Inflammatory macrophage treated with lipopolysaccharide for 1 hour (primary cell): ENCODE measurements around the gene CXCL17.
A peak's percentile ranks its signal among the peaks of the same experiment; 100 is the strongest.
"Not testable (repeated sequence)": the region's sequence is repeated elsewhere in the genome, so short reads cannot be mapped to it uniquely, and the experiment has no call there.

ENCODE experiments used
- DNase-seq, 2 donors: peaks; one replicate each; pipeline ENCODE4 v3.0.0-alpha.2; 2020 to 2022

The CXCL17 gene, protein sequence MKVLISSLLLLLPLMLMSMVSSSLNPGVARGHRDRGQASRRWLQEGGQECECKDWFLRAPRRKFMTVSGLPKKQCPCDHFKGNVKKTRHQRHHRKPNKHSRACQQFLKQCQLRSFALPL

DNA sequence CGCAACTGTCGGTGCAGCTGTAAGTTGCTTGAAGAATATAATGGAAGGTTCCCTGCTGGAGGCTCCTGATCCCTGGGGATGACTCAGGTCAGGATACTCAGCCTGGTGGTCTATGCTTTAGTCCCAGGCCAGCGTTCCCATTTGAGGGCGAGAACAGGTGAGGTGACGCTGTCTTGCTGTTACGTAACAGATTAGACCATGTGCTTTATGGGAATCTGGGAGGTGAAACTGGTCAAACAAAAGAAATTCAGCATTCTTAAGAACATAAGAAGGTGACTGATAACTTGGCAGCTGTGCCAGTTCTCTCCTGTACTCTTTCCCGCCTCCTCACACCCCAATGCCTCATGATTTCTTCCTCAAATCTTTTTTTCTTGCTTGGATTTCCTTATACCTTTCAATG is at the start of gene CXCL17:
Gene CXCL17 (minus strand): TSS at position 114 of the 400 bp plus-strand sequence. CDS start 114 bp downstream, outside the sequence.
- no peak for DNase-seq

DNA sequence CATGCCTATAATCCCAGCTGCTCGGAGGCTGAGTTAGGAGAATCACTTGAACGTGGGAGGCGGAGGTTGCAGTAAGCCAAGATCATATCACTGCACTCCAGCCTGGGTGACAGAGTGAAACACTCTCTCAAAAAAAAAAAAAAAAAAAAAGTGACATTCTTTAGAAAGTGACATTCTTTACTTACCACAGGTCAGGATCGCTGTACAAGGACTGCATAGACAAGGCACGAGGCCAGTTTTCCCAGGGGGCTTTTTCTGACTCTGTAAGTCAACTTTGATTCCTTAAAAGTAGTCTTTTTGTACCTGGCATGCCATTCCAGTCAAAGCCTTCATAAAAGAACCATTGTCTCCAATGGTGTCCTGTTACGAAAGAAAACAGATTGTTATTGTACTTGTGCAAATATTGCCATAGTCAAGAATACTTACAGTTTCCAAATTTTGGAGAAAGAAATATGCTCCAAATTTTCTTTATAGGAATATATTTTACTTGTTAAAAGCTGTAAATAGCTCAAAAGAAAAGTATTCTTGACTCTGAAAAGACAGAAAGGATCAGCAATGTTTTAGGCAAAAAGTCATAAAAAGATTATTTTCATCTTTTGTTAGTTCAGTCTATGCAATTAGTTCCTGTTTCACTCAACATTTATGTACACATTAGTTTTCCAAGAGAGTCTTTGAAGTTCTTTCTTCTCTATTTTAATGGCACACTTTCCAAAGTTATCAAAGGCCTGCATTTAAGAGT is 46.2 kb upstream of the CXCL17 start:
- no peak for DNase-seq

DNA sequence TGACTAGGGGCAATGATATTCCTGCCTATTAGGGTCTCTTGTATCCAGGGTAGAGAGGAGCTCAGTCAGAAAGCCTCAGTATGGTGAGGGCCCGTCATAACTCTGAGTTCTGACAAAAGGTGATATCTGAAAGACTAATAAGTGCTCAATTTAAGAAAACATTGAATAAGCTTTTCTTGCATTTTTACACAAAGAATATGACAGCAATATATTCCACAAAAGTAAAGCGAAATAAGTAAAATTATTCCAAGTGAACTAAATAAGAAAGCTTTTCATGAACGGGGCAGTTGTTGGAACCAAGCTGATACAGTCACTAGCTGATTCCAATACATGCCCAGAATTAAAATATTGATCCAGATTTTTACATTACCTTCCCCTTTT is 45.0 kb upstream of the CXCL17 start:
- DNase-seq, result no peak

DNA sequence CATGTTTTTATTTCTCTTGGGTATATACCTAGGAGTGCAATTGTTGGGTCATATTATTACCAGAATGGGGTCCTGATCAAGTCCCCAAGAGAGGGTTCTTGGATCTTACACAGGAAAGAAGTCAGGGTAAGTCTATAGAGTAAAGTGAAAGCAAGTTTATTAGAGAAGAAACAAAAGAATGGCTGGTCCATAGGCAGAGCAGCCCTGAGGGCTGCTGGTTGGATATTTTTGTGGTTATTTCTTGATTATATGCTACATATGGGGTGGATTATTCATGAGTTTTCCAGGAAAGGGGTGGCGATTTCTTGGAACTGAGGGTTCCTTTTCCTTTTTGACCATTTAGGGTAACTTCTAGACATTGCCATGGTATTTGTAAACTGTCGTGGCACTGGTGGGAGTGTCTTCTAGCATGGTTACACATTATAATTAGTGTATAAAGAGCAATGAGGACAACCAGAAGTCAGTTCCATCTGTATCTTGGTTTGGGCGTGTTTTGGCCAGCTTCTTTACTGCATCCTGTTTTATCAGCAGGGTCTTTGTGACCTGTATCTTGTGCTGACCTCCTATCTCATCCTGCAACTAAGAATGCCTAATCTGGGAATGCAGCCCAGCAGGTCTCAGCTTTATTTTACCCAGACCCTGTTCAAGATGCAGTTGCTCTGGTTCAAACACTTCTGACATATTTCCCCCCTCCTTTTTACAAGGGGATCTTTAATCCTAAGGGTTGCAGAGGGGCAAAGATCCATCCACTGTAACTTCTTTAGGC is 44.5 kb upstream of the CXCL17 start:
- DNase-seq, result peak in 1 of 2 donors; percentile 60

DNA sequence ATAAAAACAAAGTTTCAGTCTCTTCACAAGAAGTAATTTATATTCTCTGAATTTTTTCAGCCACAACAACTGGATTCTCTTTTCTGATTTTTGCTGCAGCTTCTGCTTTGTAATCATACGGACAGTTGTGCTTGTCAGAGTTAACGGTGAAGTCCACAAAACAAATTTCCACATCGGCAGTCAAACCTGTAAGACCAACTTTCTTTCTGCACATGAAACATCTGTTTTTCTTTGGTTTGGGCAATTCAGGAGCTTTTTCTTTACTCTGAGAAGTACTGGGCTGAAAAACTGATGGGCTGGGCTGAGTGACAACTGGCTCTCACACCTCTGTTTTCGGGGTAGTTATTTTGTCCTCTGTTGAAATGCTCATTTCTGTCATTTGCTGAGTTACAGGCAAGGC is 42.3 kb upstream of the CXCL17 start:
- DNase-seq, result not testable (repeated sequence)

DNA sequence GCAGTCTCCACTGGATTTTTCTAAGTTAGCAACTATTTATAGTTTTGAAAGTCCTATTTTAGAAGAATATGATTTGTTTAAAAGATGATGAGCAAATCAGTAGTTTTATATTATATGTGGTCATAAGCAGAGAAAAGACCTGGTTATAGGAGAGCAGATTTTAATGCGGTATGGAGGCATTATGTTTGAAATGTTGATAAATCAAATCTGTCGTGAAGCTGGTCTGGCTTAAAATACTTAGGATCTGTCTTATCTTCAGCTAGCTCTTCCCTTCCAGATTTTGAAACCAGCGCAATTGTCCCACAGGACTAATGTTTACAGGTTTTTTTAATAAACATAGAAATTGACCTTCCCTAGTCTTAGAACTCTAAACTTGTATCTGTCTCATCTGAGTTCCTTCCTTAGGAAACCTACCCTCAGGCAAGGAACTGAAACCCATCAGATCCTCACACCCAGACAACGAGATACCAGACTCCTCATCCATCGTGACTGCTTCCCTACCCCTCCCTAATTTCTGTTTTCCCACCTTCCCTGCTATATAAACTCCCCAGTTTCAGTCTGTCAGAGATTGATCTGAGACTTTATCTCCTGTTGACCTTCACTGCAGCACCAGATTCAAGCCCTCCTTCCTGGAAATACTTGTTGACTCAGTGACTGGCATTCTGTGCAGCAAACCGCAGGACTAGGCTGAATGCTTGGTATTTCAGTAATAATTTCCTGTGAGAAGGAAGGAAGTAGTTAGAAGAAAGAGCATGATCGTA is 37.8 kb upstream of the CXCL17 start:
- peak in 1 of 2 donors; percentile 58 for DNase-seq

DNA sequence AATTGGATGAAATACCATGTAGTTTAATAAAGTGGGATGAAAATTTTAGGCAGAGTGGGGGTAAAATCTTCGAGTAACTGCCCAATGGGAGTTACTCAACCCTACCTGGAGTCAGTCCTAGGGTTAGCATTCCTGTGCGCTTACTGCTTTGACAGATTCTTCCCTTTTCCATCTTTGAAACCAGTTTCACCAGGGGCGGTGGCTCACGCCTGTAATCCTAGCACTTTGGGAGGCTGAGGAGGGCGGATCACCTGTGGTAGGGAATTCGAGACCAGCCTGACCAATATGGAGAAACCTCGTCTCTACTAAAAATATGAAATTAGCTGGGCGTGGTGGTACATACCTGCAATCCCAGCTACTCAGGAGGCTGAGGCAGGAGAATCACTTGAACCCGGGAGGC is 37.0 kb upstream of the CXCL17 start:
- no peak for DNase-seq

DNA sequence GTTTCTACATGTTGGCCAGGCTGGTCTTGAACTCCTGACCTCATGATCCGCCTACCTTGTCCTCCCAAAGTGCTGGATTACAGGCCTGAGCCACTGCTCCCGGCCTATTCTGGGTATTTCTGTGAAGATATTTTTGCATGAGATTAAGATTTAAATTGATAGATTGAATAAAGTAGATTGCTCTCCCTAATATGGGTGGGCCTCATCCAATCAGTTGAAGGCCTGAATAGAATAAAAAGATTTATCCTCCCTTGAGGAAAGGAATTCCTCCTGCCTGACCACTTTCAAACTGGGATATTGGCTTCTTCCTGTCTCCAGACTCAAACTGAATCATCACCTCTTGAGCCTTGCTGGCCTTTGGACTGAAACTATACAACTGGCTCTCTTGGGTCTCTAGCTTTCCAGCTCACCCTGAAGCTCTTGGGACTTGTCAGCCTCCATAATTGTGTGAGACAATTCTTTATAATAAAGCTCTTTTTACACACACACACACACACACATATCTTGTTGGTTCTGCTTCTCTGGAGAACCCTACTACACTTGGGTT is 36.1 kb upstream of the CXCL17 start:
- DNase-seq, result no peak

DNA sequence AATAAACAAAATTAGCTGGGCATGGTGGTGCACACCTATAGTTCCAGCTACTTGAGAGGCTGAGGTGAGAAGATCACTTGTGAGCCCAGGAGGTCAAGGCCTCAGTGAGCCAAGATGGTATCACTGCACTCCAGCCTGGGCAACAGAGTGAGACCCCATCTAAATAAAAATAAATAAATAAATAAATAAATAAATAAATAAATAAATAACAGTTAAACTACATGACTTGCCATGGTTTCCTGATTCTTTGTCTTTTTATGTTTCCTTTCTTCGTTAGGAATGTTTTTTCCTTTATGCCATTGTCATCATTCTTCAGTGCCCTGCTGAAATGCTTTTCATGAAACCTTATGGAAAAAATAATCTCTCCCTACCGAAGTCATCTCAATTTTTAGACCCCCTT is 35.2 kb upstream of the CXCL17 start:
- no peak for DNase-seq

DNA sequence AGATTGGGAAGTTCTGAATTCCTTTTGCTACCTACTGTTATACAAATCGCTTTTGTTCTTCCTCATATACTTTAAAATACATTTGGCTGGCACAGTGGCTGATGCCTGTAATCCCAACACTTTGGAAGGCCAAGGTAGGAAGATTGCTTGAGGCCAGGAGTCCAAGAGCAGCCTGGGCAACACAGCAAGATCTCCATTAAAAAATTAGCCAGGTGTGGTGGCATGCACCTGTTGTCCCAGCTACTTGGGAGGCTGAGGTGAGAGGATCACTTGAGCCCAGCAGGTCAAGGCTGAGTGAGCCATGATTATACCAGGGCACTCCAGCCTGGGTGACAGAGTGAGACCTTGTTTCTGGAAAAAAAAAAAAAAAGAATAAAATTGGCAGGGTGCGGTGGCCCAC is 34.4 kb upstream of the CXCL17 start:
- DNase-seq, result no peak

DNA sequence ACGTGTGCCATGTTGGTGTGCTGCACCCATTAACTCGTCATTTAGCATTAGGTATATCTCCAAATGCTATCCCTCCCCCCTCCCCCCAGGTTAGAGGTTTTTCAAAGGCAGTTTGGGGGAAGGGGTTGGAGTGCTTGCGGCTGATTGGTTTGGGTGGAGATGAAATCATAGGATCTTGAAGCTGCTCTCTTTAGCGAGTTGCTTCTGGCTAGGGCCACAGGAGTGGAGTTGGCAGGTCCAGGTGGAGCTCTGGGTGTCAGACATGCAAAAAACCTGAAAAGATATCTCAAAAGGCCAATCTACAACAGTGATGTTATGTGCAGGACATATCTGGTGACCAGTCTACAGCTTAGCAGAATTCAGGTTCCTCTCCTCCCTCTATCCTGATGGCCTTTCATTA is 32.6 kb upstream of the CXCL17 start:
- no peak for DNase-seq

DNA sequence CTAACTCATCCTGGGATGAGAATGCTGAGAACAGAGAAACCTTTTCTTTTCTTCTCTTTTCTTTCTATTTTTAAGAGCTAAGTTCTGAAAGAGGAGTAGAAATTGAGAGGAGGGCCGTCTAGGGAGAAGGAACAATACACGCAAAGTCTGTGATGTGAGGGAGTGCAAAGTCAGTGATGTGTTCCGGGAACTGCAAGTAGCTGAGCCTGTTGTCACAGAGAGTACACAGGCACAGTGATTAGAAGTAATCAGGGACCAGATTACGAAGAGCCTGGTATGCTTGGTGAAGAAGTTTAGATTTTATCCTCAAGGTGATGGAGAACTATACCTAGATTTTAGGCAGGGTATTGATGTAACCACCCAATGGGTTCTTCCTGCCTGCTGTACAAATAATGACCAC is 32.0 kb upstream of the CXCL17 start:
- DNase-seq, result no peak

DNA sequence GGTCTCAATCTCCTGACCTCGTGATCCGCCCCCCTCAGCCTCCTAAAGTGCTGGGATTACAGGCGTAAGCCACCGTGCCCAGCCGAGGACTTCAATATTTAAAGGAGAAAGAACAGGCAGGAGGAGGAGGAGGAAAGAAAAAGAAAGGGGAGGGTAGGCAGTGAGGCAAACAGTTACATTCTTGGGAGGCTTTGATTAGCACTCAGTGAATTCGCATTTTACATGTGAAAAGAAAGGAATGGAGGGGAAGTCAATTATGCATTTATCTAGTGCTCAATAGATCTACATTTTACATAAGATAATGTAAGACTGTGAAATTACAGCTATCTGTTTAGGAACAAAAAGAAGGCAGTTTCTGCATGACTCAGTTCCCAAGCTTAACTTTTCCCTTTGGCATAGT is 30.9 kb upstream of the CXCL17 start:
- no peak for DNase-seq

DNA sequence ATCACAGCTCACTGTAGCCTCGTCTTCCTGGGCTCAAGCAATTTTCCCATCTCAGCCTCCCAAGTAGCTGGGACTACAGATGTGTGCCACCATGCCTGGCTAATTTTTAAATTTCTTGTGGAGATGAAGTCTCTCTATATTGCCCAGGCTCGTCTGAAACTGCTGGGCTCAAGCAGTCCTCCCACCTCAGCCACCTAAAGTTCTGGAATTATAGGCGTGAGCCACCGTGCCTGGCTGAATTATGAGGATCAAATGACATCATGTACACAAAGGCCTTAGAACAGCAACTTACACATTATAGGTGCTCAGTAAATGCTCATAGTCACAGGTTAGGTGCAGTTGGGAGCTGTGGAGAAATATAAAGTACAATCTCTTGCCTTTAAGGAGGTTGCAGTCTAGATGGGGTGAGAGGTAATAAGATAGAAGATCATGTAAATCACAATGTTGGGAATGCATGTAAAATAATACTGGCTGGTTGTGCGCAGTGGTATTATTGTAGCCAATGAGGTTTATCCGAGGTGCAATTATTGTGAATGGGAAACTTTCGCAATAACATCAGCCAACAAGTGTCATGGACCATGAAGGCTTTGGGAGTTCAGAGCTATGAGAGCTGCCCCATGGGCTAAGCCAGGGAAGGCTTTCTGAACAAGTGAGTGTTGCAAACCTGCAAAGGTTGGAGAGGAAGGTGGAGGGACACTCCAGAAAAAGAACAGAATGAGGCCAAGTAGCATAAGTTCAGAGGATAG is 29.8 kb upstream of the CXCL17 start:
- no peak for DNase-seq

DNA sequence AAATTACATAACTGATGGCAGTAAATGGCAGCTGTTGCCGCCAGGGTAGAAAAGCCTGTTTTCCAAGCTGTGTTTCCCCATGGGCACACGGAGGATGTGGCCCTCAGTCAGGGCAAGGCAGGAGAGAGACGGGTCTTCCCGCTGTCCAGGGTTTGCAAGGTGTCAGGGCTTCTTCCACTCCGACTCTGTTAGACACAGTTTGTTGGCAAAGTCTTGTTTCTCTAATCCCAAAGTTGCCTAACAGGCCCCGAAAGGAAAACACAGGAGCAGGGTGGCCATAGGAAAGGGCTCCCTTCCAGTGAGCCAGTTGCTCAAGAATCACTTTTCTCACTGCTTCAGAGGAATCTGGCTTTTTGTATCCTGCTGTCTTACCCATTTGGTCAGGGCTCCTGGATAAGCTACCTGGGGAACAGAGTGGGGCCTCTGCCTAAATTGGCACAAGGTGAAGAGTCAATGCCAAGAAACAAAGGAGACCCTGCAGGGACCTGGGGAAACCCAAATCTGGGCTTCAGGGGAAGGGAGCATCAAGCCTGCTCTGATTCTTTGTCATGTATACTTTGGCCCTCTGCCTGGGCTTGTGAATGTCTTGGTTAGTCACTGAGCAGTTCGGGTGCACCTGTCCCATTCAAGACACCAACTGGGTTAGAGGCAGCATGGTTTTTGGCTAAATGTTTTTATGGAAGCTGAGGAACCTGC is 29.0 kb upstream of the CXCL17 start:
- DNase-seq, result no peak

DNA sequence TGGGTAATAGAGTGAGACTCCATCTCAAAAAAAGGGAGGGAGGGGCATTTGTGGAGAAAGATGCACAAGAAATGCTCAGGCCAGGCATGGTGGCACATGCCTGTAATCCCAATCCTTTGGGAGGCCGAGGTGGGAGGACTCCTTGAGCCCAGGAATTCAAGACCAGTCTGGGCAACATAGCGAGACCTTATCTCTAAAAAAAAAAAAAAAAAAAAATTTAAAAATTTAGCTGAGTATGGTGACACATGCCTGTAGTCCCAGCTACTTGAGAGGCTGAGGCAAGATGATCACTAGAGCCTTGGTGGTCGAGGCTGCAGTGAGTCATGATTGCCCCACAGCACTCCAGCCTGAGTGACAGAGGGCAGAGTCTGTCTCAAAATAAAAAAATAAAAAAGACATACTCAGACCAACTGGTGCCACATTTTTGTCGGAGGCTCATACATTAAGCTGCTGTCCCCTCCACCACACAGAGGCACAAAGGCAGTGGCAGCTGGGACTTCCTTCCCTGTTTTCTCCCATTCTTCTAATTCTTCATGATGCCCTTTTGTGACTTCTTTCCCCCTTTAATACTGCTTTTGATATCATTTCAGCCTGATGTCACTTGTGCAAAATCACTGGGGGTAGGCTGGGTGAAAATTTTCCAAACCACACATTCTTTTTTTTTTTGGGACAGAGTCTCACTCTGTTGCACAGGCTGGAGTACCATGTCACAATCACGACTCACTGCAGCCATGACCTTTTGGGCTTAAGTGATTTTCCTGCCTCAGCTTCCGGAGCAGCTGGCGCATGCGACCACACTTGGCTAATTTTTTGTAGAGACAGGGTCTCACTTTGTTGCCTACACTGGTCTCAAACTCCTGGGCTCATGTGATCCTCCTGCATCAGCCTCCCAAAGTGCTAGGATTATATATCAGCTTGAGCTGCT is 26.8 kb upstream of the CXCL17 start:
- no peak for DNase-seq

DNA sequence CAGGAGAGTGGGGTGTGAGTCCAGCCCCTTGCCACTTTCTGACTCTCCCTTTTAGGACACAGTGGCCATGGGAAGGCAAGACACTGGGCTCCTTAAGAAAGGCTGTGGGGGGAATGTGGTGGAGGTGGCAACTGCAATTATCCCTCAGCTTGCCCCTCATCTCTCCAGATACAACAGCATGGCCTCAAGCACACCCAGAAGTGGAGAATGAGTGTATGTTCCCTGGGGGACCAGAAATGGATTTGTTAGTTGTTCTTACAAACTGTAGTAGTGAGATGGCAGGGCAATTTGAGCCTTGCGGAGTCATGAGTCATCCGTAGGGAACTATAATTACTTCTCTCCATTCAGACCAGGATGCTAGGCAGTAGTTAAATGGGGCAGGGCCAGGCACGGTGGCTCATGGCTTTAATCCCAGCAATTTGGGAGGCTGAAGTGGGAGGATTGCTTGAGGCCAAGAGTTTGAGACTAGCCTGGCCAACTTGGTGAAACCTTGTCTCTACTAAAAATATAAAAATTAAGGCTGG is 25.6 kb upstream of the CXCL17 start:
- DNase-seq, result no peak

DNA sequence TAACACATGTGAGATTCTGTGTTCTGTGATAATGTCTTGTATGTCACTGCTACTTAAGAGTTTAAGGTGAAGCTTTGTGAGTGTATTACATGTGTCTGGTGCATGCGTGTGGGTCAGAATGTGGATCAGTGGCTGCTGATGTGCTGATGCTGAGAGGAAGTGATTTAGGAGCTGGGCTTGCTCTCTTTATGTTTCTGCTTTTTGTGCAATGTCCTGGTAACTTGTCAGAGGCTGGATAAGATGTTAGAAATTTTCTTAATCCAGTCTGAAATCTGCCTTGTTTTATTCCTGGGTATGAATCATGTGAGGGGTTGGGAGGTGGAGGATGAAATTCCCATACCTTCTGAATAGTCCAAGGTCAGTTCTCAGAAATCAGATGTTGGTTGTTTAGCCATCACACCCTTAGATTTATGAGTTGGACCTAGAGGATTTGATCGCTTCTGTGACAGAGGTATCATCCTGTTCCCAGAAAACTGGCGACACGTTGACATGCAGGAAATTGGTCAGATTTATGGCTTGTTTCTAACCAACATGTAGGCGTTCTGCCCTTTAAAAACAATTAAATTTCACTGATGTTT is 24.5 kb upstream of the CXCL17 start:
- DNase-seq, result peak in 1 of 2 donors; percentile 37

DNA sequence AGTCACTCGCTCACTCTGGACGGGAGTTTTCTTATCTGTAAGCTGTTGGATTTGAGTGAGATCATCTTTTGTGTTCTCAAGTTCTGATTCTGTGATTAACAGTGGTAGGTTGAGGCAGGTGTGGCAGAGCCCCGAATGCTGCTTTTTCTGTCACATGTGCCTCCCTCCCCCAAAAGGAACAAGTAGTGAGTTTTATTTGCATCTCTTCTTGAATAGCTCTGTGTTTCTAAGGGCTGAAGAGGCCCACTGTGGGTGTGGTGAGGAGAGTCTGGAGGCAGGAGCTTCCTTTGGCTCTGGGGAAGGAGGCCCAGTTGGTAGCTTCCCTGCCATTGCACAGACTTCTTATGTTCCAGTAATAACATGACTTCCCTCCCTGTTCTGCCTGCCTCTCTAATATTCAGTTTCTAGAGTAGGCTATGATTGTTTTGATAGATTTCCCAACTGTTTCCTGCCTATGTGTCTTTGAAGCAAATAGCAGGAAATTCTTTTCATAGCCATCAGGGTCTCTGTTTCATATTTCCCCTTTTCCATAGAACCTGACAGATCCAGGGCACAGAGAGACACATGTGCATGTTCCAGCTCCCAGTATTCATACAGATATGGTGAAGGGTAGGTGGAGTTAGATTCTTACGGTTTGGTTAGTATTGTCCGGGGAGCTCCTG is 23.9 kb upstream of the CXCL17 start:
- no peak for DNase-seq
